Measurements from ENCODE around the gene TBC1D5. TPM values are rescaled to one million over a fixed set of nuclear protein-coding genes. Genes with fewer than 3 reads are reported as not detected.

Gene TBC1D5
- polyA plus RNA-seq, 2 of the 4 experiments (the other 2 are of a cell fraction), result 36.7 to 72.2 TPM

DNA sequence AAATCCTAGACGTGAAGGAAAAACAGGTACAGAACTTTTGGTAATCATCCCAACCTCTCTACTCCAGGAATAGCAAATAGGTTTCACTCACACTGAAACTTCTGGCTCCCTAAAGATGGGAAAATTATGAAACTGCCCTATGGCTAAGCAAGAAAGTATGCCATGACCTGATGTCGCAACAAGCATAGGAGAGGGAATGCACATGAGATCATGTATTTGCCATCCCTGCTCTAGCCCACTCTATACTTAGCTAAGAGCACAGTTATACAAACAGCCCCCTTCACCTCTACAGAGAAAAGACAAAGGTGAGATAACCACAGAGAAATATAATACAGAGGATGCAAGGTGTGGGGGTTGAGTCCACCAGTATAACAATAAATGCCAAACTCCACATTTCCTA is 102.7 kb downstream of the TBC1D5 start (continued):
- TF ChIP-seq JUN (IDR thresholded peaks at IDR 0.05), result peak; percentile 90 to 92
- no peak for TF ChIP-seq FOSB (CRISPR knock-in tag; IDR thresholded peaks at IDR 0.05)
- TF ChIP-seq, protein P1, sequence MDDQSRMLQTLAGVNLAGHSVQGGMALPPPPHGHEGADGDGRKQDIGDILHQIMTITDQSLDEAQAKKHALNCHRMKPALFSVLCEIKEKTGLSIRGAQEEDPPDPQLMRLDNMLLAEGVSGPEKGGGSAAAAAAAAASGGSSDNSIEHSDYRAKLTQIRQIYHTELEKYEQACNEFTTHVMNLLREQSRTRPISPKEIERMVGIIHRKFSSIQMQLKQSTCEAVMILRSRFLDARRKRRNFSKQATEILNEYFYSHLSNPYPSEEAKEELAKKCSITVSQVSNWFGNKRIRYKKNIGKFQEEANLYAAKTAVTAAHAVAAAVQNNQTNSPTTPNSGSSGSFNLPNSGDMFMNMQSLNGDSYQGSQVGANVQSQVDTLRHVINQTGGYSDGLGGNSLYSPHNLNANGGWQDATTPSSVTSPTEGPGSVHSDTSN (IDR thresholded peaks at IDR 0.05), result no peak
- no peak for TF ChIP-seq ESRRA (IDR thresholded peaks at IDR 0.05; ENCODE audit: borderline replicate concordance, low read length)
- peak; percentile 99 to 100 for TF ChIP-seq CEBPB (IDR thresholded peaks at IDR 0.05)
- TF ChIP-seq RFX5 (IDR thresholded peaks at IDR 0.05), result no peak
- TF ChIP-seq NFE2L2 (conservative IDR thresholded peaks at IDR 0.05; ENCODE audit: low read length), result 0 out of 2 replicates have a peak, but pooled peaks have one; percentile 5
- TF ChIP-seq POLR2A (IDR thresholded peaks at IDR 0.05; ENCODE audit: low read length), result no peak
- TF ChIP-seq EP300 (IDR thresholded peaks at IDR 0.05), result peak; percentile 80 to 84; a peak in 3 of 5 replicates
- peak; percentile 88 for TF ChIP-seq JUNB (IDR thresholded peaks at IDR 0.05)
- no peak for TF ChIP-seq PHF8 (IDR thresholded peaks at IDR 0.05; ENCODE audit: borderline replicate concordance, low read depth)
- no peak for TF ChIP-seq HOXB5 (CRISPR knock-in tag; IDR thresholded peaks at IDR 0.05)
- no peak for TF ChIP-seq SREBF2 (IDR thresholded peaks at IDR 0.05)
- TF ChIP-seq, protein P2, sequence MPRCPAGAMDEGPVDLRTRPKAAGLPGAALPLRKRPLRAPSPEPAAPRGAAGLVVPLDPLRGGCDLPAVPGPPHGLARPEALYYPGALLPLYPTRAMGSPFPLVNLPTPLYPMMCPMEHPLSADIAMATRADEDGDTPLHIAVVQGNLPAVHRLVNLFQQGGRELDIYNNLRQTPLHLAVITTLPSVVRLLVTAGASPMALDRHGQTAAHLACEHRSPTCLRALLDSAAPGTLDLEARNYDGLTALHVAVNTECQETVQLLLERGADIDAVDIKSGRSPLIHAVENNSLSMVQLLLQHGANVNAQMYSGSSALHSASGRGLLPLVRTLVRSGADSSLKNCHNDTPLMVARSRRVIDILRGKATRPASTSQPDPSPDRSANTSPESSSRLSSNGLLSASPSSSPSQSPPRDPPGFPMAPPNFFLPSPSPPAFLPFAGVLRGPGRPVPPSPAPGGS (IDR thresholded peaks at IDR 0.05), result peak; percentile 90
- no peak for TF ChIP-seq CBX8 (IDR thresholded peaks at IDR 0.05)
- no peak for TF ChIP-seq FOXS1 (CRISPR knock-in tag; IDR thresholded peaks at IDR 0.05)
- no peak for TF ChIP-seq NPAS2 (CRISPR knock-in tag; IDR thresholded peaks at IDR 0.05; ENCODE audit: borderline replicate concordance)
- TF ChIP-seq, protein P3, sequence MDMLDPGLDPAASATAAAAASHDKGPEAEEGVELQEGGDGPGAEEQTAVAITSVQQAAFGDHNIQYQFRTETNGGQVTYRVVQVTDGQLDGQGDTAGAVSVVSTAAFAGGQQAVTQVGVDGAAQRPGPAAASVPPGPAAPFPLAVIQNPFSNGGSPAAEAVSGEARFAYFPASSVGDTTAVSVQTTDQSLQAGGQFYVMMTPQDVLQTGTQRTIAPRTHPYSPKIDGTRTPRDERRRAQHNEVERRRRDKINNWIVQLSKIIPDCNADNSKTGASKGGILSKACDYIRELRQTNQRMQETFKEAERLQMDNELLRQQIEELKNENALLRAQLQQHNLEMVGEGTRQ (IDR thresholded peaks at IDR 0.05), result no peak
- TF ChIP-seq MAFK (IDR thresholded peaks at IDR 0.05; ENCODE audit: partially characterized antibody), result no peak
- TF ChIP-seq HOXA7 (CRISPR knock-in tag; IDR thresholded peaks at IDR 0.05), result no peak
- peak in 1 of 2 experiments; percentile 39; a peak in 1 of 5 replicates for TF ChIP-seq RAD21 (conservative IDR thresholded peaks at IDR 0.05 in 1 of 2, IDR thresholded peaks at IDR 0.05 in 1 of 2)
- TF ChIP-seq HOXB13 (CRISPR knock-in tag; IDR thresholded peaks at IDR 0.05; ENCODE audit: low read depth), result no peak
- TF ChIP-seq NR3C1 (IDR thresholded peaks at IDR 0.05), result no peak
- peak; percentile 32; the same call in 2 of the 3 replicates for TF ChIP-seq SMC3 (IDR thresholded peaks at IDR 0.05)
- no peak for TF ChIP-seq TFCP2L1 (CRISPR knock-in tag; IDR thresholded peaks at IDR 0.05)

DNA sequence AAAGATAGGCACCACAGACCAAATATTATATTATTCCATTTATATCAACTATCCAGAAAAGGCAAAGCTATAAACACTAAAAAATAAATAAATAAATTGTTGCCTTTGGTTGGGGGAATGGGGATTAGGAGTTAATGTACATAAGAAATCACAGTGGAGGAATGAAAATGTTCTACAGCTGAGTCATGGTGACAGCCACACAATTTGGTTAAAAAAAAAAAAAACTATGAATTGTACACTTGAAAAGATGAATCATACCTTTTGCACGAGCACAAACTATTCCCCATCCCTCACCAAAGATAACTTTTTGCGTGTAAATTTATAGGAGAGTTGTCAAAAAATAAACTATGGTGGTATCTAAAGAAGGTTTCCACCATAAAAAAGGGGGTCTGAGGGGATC is 103.2 kb downstream of the TBC1D5 start:
- peak overlapping the region; percentile 34 for H3K4me3 ChIP-seq
- peaks cover 61% of the 10 kb centered on the region for H3K4me1 ChIP-seq
- ATAC-seq (peak; percentile 79 to 82), DNase-seq (ENCODE audit: low read depth in 1 of 2, low spot score in 1 of 2) (peak in 1 of 2 experiments; percentile 83), FAIRE-seq (no peak)
- ChIA-PET CTCF (no interaction called here), POLR2A (interaction anchor here (1.9 kb wide), 1 partner anchor 104 kb away, joined by 11 read pairs; the partner anchor contains the start of gene TBC1D5)
- TF ChIP-seq NFE2L2 (conservative IDR thresholded peaks at IDR 0.05; ENCODE audit: low read length), result peak; percentile 91
- no peak for TF ChIP-seq POLR2AphosphoS2 (conservative IDR thresholded peaks at IDR 0.05; ENCODE audit: low read length)
- TF ChIP-seq KDM5A (IDR thresholded peaks at IDR 0.05), result no peak
- TF ChIP-seq SMC3 (IDR thresholded peaks at IDR 0.05), result no peak
- no peak for TF ChIP-seq ZC3H11A (IDR thresholded peaks at IDR 0.05)
- no peak for TF ChIP-seq RAD21 (conservative IDR thresholded peaks at IDR 0.05 in 1 of 2, IDR thresholded peaks at IDR 0.05 in 1 of 2)
- TF ChIP-seq CBX2 (IDR thresholded peaks at IDR 0.05; ENCODE audit: borderline replicate concordance, low read depth), result no peak
- 0 out of 2 replicates have a peak, but pooled peaks have one; percentile 61 for TF ChIP-seq GATA3 (IDR thresholded peaks at IDR 0.05; ENCODE audit: borderline replicate concordance)
- TF ChIP-seq, protein P4, sequence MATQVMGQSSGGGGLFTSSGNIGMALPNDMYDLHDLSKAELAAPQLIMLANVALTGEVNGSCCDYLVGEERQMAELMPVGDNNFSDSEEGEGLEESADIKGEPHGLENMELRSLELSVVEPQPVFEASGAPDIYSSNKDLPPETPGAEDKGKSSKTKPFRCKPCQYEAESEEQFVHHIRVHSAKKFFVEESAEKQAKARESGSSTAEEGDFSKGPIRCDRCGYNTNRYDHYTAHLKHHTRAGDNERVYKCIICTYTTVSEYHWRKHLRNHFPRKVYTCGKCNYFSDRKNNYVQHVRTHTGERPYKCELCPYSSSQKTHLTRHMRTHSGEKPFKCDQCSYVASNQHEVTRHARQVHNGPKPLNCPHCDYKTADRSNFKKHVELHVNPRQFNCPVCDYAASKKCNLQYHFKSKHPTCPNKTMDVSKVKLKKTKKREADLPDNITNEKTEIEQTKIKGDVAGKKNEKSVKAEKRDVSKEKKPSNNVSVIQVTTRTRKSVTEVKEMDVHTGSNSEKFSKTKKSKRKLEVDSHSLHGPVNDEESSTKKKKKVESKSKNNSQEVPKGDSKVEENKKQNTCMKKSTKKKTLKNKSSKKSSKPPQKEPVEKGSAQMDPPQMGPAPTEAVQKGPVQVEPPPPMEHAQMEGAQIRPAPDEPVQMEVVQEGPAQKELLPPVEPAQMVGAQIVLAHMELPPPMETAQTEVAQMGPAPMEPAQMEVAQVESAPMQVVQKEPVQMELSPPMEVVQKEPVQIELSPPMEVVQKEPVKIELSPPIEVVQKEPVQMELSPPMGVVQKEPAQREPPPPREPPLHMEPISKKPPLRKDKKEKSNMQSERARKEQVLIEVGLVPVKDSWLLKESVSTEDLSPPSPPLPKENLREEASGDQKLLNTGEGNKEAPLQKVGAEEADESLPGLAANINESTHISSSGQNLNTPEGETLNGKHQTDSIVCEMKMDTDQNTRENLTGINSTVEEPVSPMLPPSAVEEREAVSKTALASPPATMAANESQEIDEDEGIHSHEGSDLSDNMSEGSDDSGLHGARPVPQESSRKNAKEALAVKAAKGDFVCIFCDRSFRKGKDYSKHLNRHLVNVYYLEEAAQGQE (IDR thresholded peaks at IDR 0.05), result no peak
- peak; percentile 88 for TF ChIP-seq MAFK (IDR thresholded peaks at IDR 0.05; ENCODE audit: partially characterized antibody)
- no peak for TF ChIP-seq FOXS1 (CRISPR knock-in tag; IDR thresholded peaks at IDR 0.05)
- TF ChIP-seq KDM1A (IDR thresholded peaks at IDR 0.05; ENCODE audit: low read depth), result no peak
- 0 out of 2 replicates have a peak, but pooled peaks have one; percentile 4 for TF ChIP-seq HOXB5 (CRISPR knock-in tag; IDR thresholded peaks at IDR 0.05)
- peak; percentile 77 for TF ChIP-seq FOSL2 (IDR thresholded peaks at IDR 0.05)
- peak; percentile 88 for TF ChIP-seq FOSL2 (CRISPR knock-in tag; IDR thresholded peaks at IDR 0.05)
- H3K4me2 ChIP-seq, result peak overlapping the region; percentile 85
- WGBS (ENCODE audit: missing lambda C conversion rate), result 1% methylated on average over 2 of the region's 2 CpGs
- H3K27ac ChIP-seq, result peak overlapping the region; percentile 92
- H3K9me3 ChIP-seq, result no peaks in the 10 kb centered on the region

Data from A549 (cell line).